HG03175 (cell line): ENCODE data around the gene STK24.

Experiments used
- ATAC-seq: cut with Tn5 transposase; IDR thresholded peaks from one replicate; pipeline ENCODE4 v1.9.1; 2021; ENCODE audit warnings: mild to moderate bottlenecking, moderate library complexity; ENCODE audit not compliant: unreplicated experiment

The STK24 gene

DNA sequence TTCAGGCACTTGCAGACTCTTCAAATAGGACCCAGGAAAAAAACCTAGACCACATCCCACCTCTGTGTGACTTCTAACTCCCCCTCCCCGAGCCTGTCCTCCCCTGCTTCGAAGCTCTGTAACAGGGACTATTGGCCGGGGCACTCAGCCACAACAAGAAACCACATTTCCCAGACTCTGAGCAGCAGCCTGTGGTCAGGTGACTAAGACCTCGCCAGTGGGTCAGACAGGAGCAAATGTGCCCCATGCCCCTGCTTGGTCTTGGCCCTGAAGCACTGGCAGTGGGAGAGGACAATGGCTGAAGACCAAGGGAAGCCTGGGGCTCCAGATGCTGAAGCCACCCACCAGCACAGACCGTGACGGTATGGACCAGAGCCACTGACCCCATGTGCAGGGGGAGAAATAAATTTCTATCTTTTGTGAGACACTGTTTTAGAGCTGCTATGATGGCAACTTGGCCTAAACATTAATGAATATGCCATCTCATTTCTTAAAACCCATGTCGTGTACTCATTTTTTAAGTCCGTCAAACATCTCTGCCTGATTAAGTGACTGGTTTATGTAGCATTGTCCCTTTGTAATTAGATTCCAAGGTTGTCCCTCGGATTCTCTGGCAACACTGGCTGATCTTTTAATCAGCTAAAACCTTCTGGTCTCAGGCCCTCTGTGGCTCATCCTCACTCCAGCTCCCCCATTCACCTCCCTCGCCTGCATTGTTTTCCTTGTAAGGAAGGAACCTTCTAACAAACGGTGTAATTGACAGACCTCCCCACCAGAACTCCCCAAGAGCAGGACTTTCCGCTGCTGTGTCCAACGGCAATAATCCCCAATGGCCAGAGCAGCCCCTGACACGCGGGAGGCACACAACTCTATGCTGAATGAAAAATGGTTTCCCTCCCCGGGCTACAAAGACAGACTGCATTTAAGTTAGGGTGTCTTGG, 98.4 kb downstream of the STK24 start:
- ATAC-seq = peak; percentile 35

DNA sequence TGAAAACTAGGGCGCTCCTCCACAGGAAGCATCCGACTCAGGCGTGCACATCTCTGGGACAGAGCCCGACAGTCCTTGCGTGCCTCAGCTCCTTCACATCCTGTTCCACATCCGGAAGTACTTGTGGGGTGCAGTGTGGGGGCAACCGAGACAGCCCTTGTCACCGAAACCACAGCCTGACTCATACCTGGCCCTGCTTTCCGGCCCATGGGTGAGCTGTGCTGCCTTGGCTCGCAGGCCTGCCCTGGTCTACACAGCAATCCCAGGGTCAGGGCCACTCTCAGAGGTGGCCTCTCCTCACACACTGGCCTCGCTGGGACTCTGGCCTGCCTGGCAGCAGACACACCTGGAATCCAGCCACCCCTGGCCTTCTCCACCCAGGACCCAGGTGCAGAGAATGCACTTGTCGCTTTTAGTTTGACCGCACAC, 100.4 kb downstream of the STK24 start:
- ATAC-seq = peak; percentile 98

GRCh38 chr13:98476106-98476505, 100.8 kb downstream of the STK24 start:
- ATAC-seq = peak; percentile 38

- no peak for ATAC-seq
Measured at GRCh38 chr13:98475522-98475921, 101.4 kb downstream of the STK24 start.

DNA sequence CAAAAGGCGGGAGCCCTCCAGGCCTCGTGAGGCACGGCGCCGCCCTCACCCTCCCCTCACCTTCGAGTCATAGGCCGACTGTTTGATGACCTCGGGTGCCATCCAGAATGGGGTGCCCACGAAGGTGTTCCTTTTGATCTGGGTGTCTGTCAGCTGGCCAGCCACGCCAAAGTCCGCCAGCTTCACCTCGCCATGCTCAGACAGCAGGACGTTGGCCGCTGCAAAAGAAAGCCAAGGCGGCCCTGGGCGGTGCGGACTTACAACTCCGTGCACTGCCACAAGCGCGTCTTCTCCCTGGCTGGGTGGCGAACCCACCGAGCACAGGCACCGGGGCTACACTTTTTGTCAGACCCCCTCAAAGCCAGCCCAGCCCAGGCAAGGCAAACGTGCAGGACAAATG, 102.1 kb downstream of the STK24 start:
- ATAC-seq = no peak

DNA sequence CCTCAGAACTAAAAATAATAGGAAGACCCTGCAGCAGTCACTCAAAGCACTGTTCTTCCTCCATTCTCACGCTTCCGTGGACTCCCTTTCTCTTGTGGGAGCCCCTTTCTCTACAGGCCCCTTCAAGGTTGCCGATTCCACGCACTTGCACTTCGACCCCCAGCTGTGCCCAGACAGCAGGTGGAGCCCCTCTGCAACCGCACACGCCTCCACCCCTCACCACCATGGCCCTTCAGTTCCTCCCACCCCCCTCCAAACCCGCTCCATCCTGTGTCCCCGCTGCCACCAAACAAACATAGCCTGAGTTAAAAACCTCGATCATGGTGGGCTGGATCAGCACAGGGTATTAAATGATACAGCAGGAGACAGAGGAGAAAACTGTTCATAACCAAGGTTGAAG, 102.6 kb downstream of the STK24 start:
- ATAC-seq = no peak

DNA sequence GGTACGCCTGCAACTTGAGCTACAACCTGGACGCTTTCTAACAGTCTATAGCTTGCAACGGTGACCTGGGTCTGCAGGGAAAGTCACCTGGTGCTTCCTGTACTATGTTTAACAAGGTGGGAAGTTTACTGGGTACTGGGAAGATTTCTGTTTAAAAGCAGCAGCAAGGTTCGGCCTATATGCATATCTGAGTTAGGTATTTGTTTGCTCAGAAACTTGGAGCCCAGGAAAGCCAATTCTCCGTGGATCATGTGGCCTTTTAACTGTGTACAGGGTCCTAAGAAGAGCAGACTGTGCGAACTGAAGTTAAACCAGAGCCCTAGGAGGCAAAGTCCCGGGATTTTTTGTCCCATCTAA, 103.1 kb downstream of the STK24 start:
- no peak for ATAC-seq

DNA sequence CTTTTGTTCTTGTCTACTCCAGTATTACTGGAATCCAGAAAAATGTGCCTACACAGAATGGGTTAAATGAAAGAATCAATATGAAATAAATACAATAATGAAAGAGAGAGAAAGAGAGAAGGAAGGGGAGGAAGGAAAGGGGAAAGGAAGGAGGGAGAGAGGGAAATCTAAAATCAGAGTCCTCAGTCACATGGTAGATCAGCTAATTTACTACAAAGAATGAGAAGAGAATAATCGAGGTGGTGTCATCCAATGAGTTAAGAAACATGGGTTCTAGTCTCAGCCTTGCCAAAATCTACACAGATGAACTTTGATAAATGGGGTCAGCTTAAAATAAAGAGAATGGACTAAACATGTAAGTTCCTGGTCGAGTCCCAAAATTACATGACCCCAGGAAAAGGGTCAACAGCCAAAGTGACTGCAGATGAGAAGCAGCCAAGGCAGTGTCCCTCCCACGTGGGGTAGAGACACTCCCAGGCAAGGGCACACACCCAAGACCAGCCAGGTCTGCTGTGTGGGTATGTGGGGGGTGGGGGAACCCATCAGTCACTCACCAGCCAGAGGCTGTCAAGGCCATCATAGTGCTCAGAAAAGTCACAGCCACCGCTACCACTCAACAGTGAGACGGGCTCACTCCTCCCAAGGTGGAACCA, 103.6 kb downstream of the STK24 start:
- ATAC-seq = no peak

GRCh38 chr13:98471934-98472333, 105.0 kb downstream of the STK24 start:
- no peak for ATAC-seq

DNA sequence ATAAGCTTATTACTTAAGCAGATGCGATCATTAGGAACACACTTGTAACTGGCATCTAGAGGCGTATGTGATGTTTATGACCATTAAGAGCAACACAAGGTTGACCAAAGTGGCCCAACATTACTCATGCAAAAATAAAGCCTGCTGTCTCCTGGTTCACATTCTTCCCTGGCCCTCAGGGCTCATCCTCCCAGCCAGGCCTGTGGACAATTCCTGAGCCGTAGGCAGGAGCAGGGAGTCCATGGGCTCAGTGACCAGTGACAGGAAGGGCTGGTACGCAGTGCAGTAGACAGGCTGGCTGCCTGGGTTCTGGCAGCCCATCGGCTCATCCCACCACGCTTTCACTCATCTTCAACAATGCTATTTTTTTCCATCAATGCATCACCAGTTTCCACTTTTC, 106.0 kb downstream of the STK24 start:
- ATAC-seq = no peak

DNA sequence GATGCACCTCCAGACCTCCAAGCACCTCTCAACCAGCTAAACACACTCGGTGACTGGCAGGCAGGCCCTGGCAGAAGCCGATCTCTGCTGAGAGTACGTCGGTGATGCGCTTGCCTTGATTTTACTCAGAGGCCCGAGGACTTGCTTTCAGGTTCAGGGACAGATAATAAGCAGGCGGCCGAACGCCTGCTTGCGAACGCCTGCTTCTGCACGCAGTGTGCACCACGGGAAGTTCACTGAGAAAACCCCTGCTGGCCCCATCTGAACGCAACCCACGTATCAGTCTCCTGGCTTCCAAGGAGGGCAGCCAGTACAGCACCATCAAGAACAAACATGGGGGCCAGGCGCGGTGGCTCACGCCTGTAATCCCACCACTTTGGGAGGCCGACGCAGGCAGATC, 108.0 kb downstream of the STK24 start:
- no peak for ATAC-seq

DNA sequence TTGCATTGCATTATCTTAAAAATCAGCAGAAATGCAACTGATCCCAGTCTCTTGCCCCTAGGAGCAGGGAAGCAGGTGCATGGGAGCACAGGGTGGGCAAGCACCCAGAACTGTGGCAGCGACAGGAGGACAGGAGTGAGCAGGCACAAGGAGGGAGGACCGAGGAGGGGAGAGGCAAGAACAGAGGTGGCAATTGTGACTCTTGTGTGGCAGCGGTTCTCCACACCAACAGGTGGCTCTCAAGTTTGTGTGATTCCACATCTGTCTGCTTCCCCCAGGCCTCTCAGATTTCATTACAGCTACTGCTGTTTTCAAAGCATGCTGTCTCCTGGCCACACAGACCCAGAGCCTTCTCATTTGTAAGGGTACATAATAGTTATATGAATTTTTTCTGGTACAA, 108.5 kb downstream of the STK24 start:
- ATAC-seq = no peak

DNA sequence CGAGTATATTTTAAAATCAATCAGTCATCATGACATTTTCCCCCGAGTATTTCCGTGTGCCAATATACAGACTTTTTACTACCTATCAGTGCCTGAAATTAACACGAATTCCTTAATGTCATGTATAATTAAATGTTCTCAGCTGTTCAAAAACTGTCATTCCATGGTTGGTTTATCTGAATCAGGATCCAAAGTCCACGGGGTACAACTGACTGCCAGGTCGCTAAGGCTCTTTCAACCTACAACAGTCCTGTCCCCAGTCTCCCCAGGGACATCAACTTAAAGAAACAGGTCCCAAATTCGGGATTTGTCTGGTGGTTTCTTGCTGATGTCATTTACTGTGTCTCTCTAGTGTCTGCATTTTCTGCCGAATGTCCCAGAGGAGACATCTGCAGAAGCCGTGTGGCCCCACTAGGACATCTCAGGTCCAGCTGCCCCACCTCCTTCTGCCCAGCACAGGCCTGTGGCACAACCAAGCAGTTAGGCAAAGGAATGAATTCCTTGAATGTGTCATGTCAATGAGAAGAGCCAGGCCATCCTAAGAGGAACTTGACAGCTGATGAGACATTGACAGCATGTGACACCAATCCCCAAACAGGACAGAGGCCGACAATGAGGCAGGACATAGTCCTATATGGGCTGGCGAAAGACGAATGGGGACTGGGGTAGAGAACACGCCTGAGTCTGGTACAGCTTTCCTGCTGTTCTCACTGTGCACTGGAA, 109.5 kb downstream of the STK24 start:
- ATAC-seq = no peak

DNA sequence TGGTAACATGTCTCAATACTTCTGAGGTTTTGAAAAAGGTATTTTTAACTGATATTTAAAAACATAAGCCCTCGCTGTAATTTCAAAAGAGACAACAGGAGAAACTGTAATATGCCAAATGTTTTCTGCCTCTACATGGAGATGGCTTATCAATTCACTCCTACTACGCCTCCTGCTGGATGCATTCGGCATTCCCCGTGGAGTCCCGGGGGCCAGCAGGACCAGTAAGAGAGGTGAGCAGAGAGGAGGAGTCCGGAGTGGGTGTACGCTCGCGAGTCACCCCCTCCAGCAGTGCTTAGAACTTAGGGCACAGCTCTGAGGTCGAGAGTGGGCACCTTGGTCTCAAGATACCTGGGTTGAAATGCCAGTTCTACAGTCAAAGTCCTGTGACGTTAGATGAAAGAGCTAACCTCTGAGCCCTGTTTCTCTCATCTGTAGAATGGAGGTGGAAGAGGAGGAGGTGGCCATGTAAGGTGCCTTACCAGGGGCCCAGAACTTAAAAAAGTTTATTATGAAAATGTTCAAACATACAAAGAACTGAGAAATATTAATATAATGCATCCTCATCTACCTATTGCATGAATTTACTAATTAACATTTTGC, 110.2 kb downstream of the STK24 start:
- no peak for ATAC-seq

DNA sequence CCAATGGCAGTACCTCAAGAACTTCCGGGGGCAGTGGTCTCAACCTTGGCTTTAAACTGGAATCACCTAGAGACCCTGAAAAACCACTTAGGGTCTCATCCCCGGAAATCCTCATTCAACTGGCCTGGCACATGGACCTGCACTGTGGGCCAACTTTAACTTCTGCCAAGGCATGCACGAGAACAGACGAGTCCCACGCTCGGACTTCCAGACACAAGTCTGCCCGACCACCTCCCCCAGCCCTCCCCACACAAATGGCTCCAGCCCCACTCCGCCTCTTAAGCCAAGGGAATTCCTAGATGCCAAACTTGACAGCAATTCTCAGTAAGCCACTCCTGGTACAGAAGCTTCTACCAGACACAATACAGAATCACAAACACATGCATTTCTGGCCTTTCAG, 114.0 kb downstream of the STK24 start:
- ATAC-seq = no peak

DNA sequence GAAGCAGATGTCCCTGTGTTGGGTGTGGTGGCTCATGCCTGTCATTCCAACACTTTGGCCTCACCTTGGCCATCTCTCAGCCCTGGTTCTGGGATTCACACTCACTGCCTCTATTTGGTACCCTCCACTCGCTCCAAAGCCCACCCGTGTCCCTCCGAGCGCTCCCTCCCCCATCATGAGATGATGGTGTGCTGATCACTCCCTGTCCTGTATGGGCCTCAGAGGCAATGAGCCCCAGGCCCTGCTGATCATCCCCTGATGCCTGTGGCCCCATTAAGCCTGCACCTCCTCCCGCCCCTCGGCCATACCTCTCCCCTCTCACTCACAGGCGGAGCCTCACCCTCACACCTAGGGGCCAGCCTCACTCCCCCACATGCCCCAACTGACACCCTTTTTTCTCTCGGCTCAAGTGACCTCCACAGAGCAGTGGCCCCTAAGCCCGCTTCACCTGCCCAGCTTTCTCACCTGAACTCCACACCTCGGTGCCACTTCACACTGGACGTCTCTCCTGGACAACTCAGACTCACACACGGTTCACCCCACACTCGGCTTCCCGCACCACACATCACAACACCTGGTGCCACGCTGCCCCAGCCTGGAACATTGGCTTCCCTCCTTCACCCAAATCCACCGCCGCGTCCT, 114.5 kb downstream of the STK24 start:
- ATAC-seq = no peak

DNA sequence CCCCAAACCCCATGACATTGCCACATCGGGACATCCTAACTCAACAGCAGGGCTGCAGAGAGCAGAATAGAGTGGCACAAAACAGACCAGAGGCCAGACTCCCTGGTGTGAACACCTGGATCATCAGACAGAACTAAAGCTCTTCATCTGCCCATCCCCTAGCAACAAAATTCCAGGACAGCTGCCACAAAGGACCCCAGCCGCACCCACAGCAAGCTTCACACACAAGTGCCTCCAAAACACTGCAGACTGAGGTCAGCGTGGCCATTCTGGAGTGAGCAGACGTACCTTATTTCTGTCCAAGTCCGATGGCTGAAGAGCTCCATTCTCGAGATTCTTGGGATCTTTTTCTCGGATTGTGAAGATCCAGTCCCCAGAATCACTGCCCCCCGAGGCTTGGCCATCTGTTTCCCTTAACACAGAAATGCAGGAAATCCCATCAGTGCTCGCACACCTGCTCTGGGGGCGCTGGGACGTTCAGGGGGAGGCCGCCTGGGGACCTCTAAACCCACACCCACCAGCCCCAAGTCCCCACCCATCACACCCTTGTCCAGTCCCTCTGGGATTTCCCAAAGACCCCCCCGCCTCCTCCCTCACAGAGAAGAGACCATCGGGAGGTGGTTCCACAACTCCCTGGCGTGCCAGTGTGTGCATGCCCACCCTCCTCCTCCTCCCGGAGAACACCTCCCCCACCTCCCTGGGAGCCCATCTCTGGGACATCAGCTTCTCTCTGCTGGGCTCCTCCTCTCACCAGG, 115.2 kb downstream of the STK24 start:
- no peak for ATAC-seq

DNA sequence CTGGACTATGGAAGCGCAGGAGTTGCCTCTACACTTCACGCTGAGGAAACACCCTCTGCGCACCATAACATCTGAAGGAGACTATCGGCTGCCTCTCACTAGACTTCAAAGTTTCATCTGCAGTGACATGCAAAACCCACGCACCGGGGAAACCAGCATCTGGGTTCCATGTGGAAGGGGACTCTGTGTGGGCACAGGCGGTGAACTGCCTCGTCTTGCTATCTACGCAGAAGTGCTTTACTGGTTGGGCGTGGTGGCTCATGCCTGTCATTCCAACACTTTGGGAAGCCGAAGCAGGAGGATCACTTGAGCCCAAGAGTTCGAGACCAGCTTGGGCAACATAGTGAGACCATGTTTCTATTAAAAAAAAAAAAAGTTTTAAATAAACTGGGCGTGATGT, 116.4 kb downstream of the STK24 start:
- no peak for ATAC-seq

DNA sequence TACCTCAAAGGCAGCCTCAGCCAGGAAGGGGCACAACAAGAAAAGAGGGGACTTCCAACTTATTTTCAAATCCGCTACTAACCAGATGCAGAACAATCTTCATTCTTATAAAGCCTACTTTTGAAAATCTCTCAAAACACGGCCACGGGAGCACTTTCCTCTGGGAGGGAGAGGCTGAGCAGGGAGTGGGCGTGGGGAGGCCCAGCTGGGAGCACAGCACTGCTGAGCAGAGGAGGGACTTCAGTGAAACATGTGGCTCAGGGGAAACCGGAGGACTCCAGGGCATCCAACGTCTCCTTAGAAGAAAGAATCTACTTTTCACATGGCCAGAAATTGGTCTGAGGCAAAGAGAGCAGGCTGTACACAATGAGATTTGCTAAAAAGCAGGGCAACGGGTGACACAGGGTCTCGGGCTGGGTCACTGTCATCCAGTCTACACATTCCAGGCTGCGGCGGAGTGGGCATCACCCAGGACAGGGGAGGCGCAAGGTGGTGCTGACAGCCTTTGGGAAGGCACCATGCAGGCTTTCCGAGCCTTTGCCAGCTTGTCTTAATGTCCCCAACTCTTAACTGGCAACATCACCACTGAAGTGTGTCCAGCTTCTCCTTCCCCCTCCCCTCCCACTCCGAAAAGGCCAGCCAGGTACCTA, 117.1 kb downstream of the STK24 start:
- ATAC-seq = no peak
